SU-DHL-6 (cell line): ENCODE measurements around the gene KDSR.
A peak's percentile ranks its signal among the peaks of the same experiment; 100 is the strongest.

ENCODE experiments used
- H2AFZ ChIP-seq: fragments of 200-600 bp; sonication (generic); 2 replicates; pipeline ENCODE4 v1.6.1; 2014; ENCODE audit warnings: low read depth, mild to moderate bottlenecking, moderate library complexity, mixed read lengths, antibody characterized with exemption, low read length; ENCODE audit not compliant: severe bottlenecking
- H3F3A ChIP-seq: fragments of 200-600 bp; shearing (Covaris generic); 2 replicates; pipeline ENCODE4 v1.6.0; 2016; ENCODE audit warnings: antibody characterized with exemption, mild to moderate bottlenecking; ENCODE audit not compliant: insufficient read depth
- H3K27ac ChIP-seq: fragments of 200-600 bp; sonication (generic); 2 replicates; pipeline ENCODE4 v1.5.1; 2016; ENCODE audit warnings: low read depth, mild to moderate bottlenecking, low read length, moderate library complexity, mixed read lengths
- H3K27me3 ChIP-seq: fragments of 200-600 bp; sonication (generic), shearing (Covaris generic); 2 replicates; pipeline ENCODE4 v1.6.0; 2014; ENCODE audit warnings: mild to moderate bottlenecking, low read length
- H3K36me3 ChIP-seq: fragments of 200-600 bp; sonication (generic); 2 replicates; pipeline ENCODE4 v1.6.1; 2014; ENCODE audit warnings: mild to moderate bottlenecking, low read length, mixed read lengths
- H3K4me2 ChIP-seq: fragments of 300-600, 200-600 bp; shearing (Covaris generic), sonication (generic); 2 replicates; pipeline ENCODE4 v1.6.0; 2014; ENCODE audit warnings: low read length, low read depth, mild to moderate bottlenecking; ENCODE audit not compliant: poor library complexity, severe bottlenecking
- H3K4me3 ChIP-seq: fragments of 200-600 bp; sonication (generic); 2 replicates; pipeline ENCODE4 v1.5.1; 2014; ENCODE audit warnings: antibody characterized with exemption, low read length, mild to moderate bottlenecking, mixed read lengths; ENCODE audit not compliant: insufficient read depth, poor library complexity, severe bottlenecking
- H3K79me2 ChIP-seq: fragments of 200-600 bp; sonication (generic); 2 replicates; pipeline ENCODE4 v1.6.1; 2014; ENCODE audit warnings: mild to moderate bottlenecking, low read length, moderate library complexity; ENCODE audit not compliant: insufficient read depth
- H3K9ac ChIP-seq: fragments of 200-600 bp; sonication (generic); 2 replicates; pipeline ENCODE4 v1.7.0; 2014; ENCODE audit warnings: mild to moderate bottlenecking, low read length
- H3K9me2 ChIP-seq: fragments of 200-600 bp; sonication (generic); replicated peaks from 2 replicates; pipeline ENCODE4 v1.6.1; 2014; ENCODE audit warnings: low read length; ENCODE audit not compliant: insufficient read depth
- H3K9me3 ChIP-seq: fragments of 200-600 bp; sonication (generic); 2 replicates; pipeline ENCODE4 v1.6.1; 2014; ENCODE audit warnings: low read length, mixed read lengths; ENCODE audit not compliant: insufficient read depth
- H4K20me1 ChIP-seq: fragments of 200-600 bp; sonication (generic); 2 replicates; pipeline ENCODE4 v1.6.1; 2014; ENCODE audit warnings: low read depth, mild to moderate bottlenecking, antibody characterized with exemption, low read length, moderate library complexity, mixed read lengths
- CTCF ChIP-seq: fragments of 200-600 bp; sonication (generic); IDR thresholded peaks from one replicate; pipeline ENCODE4 v1.5.1; 2017; ENCODE audit warnings: antibody characterized with exemption, mild to moderate bottlenecking, low read length, moderate library complexity; ENCODE audit not compliant: insufficient read depth, poor library complexity, severe bottlenecking
- EZH2phosphoT487 ChIP-seq: fragments of 200-600 bp; sonication (generic), shearing (Covaris generic); conservative IDR thresholded peaks from 2 replicates; pipeline ENCODE4 v1.6.1; 2018; ENCODE audit warnings: mild to moderate bottlenecking, antibody characterized with exemption, low read length, moderate library complexity, mixed read lengths

KDSR gene

DNA sequence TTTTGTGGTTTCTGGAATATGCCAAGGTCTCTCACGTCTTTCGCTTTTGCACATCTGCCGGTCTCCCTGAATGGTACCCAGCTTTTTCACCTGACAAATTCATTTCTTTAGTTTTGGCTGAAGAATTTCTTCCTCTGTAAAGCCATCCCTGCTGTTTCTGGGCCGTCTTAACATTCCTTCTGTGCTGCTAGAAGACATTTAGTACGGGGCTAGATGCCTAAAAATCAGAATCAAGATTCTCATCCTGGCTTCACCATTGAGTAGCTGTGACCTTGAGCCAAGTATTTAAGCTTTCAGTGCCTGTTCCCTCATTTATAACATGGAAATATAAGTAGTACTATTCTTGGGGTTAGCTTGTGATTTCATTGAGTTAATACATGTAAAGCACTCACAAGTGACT, 41.0 kb downstream of the KDSR start:
- H3K9me2 ChIP-seq = no peaks in the 10 kb centered on the region
- H3F3A ChIP-seq = peaks cover 19% of the 10 kb centered on the region
- no peaks in the 10 kb centered on the region for H4K20me1 ChIP-seq
- TF ChIP-seq EZH2phosphoT487 = no peak
- TF ChIP-seq CTCF = no peak
- H3K9ac ChIP-seq = no peak overlapping the region
- no peak overlapping the region for H3K4me2 ChIP-seq
- no peaks in the 10 kb centered on the region for H3K36me3 ChIP-seq
- H3K27me3 ChIP-seq = no peaks in the 10 kb centered on the region
- H3K4me3 ChIP-seq = no peak overlapping the region
- H2AFZ ChIP-seq = no peak overlapping the region
- no peaks in the 10 kb centered on the region for H3K9me3 ChIP-seq
- H3K27ac ChIP-seq = no peak overlapping the region
- no peaks in the 10 kb centered on the region for H3K79me2 ChIP-seq

DNA sequence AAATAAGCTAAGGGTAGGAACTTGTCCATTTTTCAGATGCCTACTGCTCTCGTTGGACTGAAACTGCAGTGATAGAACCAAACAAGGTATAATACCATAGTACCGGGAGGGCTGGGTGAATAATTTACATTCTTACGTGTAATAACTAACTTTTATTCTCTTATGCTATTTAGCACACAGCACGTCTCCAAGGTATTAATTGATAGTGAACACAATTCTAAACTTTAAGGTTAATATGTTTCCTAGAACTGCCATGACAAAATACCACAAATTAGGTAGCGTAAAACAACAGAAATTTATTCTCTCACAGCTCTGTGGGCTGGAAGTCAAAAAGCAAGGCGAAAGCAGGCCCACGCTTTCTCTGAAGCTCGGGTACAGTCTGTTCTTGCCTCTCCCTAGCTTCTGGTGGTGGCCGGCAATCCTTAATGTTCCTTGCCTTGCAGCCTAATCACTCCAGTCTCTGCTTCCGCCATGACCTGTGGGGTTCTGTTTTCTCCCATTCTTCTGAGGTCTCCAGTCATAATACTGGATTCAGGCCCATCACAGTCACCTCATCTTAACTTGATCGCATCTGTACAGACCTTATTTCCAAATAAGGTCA, 41.8 kb downstream of the KDSR start:
- peaks cover 21% of the 10 kb centered on the region for H3F3A ChIP-seq
- TF ChIP-seq EZH2phosphoT487 (no peak), CTCF (no peak)
- H3K9me3 ChIP-seq = no peaks in the 10 kb centered on the region
- H4K20me1 ChIP-seq = no peaks in the 10 kb centered on the region
- no peaks in the 10 kb centered on the region for H3K79me2 ChIP-seq
- H3K27ac ChIP-seq = no peak overlapping the region
- no peak overlapping the region for H3K4me2 ChIP-seq
- no peaks in the 10 kb centered on the region for H3K36me3 ChIP-seq
- H3K4me3 ChIP-seq = no peak overlapping the region
- no peaks in the 10 kb centered on the region for H3K27me3 ChIP-seq
- no peak overlapping the region for H2AFZ ChIP-seq
- H3K9ac ChIP-seq = no peak overlapping the region
- no peaks in the 10 kb centered on the region for H3K9me2 ChIP-seq

GRCh38 chr18:63322908-63323634, 43.9 kb downstream of the KDSR start:
- Histone ChIP-seq H3K4me3 (no peak overlapping the region), H3K79me2 (peaks cover 16% of the 10 kb centered on the region), H3K27me3 (no peaks in the 10 kb centered on the region), H3K9me2 (no peaks in the 10 kb centered on the region), H3K9ac (no peak overlapping the region), H3K4me2 (no peak overlapping the region), H3F3A (peaks cover 21% of the 10 kb centered on the region), H3K36me3 (peaks cover 8% of the 10 kb centered on the region; the same call in 1 of the 2 replicates), H3K9me3 (no peaks in the 10 kb centered on the region), H3K27ac (peak overlapping the region; percentile 83), H2AFZ (no peak overlapping the region), H4K20me1 (no peaks in the 10 kb centered on the region)
- TF ChIP-seq CTCF (peak; percentile 80), EZH2phosphoT487 (no peak)
